HG03060 (cell line): Measurements from ENCODE around the gene SLC4A1.
A peak's percentile ranks its signal among the peaks of the same experiment; 100 is the strongest.

Experiments
- ATAC-seq: cut with Tn5 transposase; IDR thresholded peaks from one replicate; pipeline ENCODE4 v1.9.1; 2021; ENCODE audit warnings: low read depth, moderate number of reproducible peaks; ENCODE audit not compliant: unreplicated experiment

Gene SLC4A1

DNA sequence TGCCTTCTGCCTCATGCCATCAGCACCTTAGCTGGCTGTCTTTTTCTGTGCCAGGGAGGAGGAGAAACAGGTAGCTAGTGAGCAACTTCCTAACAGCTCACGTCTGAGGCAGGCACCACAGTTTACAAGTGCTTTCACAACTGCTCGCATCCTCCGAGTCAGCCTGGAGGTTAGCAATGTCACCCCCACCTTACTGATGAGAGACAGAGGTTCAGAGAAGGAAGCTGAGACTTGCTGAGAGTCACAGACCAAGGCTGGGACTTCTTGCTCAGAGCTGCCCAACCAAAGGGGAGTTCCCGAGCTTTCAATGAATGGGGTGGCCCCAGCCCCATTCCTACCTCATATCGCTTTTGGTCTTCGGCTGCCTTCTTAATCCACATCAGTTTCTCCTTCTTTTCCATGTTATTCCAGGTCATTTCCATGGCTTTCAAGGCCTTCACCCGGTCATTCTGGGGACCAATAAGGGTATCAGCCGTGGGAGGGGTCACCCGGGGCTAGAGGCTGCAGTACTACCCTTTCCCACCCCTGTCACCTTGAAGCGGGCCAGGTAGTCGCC, 58.1 kb downstream of the SLC4A1 start:
- ATAC-seq, result no peak

DNA sequence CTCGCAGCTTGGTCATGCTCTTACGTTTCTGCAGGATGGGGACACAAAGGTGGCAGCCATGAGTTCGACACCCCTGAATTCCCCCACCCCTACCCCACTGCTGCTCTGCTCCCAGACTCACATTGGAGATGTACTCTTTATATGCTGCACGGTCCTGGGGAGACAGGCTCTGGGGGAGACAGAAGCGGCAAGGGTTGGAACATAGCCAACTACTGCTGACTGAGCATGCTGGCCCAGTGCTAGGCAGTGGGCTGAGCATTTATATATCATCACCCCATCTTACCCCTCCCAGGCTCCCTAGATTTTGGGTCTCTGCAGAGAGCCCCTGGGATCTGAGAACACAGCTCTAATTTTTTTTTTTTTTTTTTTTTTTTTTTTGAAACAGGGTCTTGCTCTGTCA, 60.2 kb downstream of the SLC4A1 start:
- ATAC-seq, result no peak

DNA sequence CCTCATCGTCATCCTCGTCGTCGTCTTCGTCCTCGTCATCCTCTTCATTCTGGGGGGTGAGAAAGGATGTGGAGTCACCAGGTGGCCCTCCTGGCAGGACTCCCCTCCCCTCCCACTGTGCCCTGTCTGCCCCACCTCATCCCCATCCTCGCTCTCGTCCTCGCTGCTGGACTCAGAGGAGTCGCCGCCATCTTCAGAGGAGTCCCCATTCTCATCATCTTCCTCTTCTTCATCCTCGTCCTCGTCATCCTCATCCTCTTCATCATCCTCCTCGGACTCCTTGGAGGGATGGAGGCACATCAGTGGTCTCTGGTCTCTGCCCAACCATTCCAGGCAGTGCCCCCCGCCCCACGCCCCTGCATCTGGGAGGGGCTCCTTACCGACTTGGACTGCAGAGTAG, 60.6 kb downstream of the SLC4A1 start:
- ATAC-seq, result no peak

DNA sequence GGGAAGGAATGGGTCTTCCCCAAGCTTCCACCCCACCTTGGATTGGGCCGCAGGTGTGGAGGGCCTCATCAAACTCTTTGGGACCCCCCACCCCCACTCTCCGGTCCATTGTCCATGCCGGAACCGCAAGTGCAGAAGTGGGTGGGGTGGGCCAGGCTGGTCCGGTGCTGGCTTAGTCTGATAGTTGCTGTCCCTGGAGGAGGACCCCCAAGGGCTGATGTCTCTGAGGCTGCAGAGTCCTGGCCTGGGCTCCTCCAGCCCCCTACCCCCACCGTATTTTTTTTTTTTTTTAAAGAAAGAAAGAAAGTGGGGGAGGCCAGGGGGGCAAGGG, 61.1 kb downstream of the SLC4A1 start:
- no peak for ATAC-seq

DNA sequence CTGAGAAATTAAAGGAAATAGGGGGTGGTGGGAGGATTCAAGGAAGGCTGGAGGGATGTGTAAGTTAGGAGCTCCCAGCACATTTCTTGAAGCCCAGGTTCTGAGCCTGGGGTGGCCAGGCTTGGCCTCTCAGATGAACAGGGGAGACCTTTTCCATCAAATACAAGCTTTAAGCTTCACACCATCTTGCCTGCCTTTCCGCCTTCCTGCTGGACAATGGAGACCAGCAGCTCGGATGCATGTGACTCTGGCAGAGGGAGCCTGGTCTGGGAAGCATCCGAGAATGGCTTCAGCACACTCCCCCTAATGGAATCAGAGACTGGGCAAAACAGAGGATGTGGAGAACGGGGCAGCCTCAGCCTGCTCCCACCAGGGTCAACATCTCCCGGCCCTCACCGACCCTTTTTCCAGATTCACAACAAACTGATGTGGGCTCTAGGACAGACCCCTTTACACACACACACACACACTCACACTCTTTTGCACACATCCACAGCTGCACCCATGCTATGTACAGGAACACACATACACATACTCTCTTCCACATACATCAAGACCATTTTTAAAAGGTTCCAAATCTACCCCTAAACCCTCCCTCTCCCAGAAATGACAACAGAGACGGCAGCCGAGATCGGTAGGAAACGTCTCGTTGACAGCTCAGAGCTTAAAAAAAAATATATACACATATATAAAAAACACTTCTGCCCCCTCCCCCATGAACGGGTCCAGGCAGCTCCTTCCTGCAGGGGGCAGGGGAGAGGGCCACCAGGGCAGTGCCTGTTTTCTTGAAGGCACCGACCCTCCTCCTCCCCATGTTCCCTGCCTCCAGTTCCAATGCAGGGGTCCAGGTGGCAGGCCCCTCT, 61.7 kb downstream of the SLC4A1 start:
- ATAC-seq, result no peak

DNA sequence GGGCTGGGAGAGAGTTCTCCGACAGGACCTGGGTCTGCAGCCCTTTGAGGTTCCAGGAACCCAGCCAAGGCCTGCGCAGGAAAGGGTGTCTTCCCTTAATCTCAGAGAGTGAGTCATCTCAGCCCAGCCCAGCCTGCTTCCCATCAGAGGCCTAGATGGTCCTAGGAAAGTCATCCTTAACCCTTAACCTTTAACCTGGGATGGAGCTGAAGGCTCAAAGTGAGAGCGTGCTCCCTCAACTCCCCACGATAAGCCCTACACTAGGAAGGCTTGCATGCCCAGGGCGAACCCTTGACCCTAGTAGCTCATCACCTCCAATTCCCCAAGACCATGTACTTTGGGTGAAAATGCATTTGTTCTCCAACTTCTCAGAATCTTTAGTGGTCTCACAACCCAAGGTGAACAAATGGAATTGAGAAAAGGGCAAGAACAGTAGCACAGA, 63.5 kb downstream of the SLC4A1 start:
- no peak for ATAC-seq

DNA sequence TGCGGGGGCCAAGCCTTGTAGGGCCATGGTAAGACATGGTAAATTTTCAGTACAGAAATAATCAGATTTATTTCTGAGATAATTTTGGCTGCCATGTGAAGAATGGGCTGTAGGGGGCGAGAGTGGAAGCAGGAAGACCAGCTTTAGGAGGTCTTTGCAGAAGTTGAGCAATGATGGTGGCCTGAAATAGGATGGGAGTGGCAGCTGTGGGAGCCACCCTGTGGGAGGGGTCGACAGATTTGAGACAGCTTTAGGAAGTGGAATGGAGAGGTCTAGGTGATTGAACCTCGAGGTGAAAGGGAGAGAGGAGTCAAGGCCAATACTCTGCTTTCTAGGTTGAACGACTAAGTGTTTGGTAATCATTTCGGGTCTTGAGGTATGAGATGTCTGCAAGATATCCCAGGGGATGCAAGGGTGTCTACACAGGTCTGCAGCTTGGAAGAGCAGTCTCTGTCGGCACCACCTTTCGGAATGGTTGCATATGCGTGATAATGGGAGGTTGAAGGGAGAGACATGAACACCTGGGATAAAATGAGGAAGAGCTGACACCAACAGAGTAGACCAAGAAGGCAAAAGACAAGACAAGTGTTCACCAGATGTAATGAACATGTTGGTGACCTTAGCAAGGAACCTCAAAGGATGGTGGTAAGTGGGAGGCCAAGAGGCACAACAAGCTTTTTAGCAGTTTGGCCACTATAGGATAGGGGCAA, 64.0 kb downstream of the SLC4A1 start:
- no peak for ATAC-seq

DNA sequence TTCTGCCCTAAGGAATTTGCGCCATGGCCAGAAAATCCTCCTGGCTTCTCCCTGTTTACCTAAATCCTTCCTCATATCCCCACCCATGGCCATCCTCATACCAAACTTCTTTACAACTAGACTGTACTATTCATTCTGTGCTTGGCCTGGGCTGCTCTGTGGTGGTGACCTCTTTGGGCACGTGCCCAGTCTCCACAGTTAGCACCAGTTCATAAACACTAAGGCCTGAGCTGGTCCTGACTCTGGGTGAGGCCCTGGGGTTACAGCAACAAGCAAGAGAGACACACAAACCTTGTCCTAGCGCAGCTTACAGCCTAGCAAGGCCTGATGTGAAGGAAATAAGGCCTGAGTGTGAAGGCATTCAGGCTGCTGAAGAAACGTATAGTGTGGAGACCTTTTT, 65.2 kb downstream of the SLC4A1 start:
- ATAC-seq, result no peak

DNA sequence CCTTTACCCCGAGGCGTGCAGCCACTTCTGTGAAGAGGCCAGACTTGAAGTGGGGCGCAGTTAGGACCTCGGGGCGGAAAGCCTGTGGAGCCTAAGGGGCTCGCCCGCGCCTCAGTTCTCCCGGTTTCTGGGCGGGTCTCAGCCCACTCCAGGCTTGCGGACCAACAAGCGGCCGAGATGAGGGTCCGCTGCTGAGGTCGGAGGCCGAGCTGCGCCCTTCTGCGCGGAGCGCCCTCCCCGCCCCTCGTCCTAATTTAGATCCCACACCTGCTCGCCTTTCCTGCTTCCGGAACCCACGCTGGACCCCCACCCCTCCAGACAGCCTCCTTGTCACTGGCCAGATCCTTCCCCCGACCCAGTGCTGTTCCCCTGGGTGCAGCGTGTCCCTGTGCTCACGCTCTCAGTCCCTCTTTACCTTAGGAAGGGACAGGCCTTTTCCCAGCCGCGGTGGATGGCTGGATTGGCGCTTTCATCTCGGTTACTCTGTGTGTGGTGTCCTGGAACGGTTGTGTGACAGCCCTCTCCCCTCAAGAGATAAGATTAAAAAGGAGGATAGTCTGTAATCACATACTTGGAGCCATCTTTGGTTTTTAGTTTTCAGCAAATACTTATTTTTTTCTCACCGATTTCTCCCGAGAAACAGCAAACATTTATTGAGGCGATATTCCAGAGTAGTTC, 67.3 kb downstream of the SLC4A1 start:
- ATAC-seq, result no peak

DNA sequence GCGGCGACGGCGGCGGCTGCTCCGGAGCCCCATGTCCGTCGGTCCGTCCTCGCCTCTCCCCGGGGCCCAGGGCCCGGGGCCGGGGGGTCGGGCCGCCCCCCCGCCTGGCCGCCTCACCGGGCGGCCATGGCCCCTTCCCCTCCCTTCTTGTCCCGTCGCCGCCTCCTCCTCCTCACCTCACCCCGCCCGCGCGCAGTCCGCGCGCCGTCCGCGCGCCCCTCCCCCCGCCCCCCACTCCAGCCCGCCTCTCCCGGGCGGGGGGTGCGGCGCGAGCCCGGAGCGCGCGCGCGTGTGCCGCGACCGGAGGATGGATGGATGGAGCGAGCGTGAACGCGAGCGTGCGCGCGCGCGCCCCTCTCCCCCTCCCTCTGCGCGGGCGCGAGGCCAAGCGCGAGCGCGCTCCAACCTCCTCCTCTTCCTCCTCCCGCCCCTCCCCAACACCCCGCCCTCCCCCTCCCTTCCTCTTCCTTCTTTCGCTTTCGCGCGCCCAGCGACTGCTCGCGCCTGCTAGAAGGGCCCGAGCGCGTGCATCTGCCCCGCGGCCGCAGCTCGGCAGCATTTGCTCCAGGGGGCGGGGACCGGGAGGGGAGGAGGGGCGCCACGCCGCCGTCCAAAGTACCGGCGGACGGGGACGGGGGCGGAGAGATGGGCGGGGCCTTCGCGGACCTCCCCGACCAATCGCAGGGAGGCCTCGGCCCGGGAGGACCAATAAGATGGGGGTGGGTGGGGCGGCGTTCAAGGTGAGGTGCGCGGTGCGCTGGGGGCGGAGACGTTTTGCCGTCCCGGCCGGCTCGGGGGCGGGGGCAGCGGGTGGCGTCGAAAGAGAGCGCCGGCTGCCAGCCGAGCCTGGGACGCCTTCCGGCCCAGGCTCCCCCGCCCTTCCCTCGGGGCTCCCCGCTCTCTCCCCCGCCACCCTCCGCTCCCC, 68.1 kb downstream of the SLC4A1 start, which contains the start of gene ATXN7L3:
TSS of gene ATXN7L3 (minus strand) at position 332 of the 925 bp plus-strand sequence. CDS start 1,814 bp downstream, outside the sequence.
- peak; percentile 46 for ATAC-seq

DNA sequence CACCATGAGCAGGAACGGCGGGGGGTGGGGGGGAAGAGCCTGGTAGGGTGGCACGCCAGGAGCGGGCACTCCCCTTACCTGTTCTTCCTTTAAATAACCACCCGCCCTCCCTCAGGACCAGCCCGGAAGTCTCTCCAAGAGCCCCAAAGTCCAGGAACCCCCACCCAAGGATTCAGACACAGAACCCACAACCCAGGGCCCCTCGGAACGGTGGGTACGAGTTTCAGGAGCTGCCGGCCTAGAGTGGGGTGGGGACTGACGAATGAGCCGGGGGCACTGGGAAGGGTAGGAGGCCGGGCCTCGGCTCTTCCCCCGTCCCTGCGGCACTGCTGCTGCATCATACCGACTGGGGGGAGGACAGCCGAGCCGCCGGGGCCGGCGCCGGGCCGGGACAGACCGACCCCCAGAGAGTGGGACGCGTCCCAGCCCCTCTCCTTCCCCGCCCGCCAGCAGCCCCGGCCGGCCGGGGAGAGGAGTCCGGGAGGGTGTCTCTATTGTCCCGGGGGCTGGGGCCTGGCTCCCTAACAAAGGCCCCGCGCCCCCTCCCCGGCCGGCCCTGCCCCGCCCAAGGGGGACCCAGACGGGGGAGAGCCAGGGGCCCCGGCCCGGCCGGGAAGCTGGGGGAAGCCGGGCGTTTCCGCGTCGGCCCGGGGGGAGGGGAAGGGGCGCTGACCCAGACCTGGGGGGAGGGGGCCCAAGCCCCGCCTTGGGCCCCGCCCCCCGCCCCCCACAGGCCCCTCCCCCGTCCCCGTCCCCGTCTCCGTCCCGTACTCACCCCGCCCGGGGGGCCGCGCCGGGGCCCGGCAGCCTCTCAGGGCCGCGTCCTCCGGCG, 69.0 kb downstream of the SLC4A1 start:
- ATAC-seq, result no peak
